Measurements from ENCODE around the gene NDUFA9.

- no peak for TF ChIP-seq POLR2A (IDR thresholded peaks at IDR 0.05)
- no peak for TF ChIP-seq POLR2AphosphoS5 (IDR thresholded peaks at IDR 0.05)
Observed at GRCh38 chr12:4653257-4653656, 4.3 kb downstream of the NDUFA9 start.

Data from sigmoid colon (tissue), 4 donors.